K562 (cell line): ENCODE results near the gene SPRING1. TPM values are rescaled to one million over a fixed set of nuclear protein-coding genes. Genes with fewer than 3 reads are reported as not detected.

Experiments
- ATAC-seq: fragments of 200-7000 bp; cut with Tn5 transposase; 3 replicates; pipeline ENCODE4 v1.9.1; 2020; ENCODE audit warnings: moderate library complexity
- BruUV-seq: library from RNA; stranded (reverse); fragments of 400-500 nt; replicated peaks from 2 replicates; lab custom pipeline; 2021; lab: Mats Ljungman, UMichigan
- CTCF ChIA-PET: fragments of 300-600 bp; formaldehyde crosslinking; extraction: SDS; loops from one replicate; lab custom pipeline; 2021; ENCODE audit warnings: low intra/inter-chr PET ratio; lab: Yijun Ruan, JAX
- POLR2A ChIA-PET: fragments of 300-600, 350-650 bp; sonication (Branson Sonifier 250); formaldehyde crosslinking; extraction: SDS; loops from one replicate; lab custom pipeline; 2021; ENCODE audit warnings: antibody characterized with exemption, inconsistent platforms; lab: Yijun Ruan, JAX
- DNase-seq, 4 experiments: peaks; one replicate each; pipeline versions ENCODE4 v3.0.0 to v3.0.0-alpha.2; 2011 to 2018; ENCODE audit warnings: low spot score in 3 of 4, mixed read lengths in 3 of 4; ENCODE audit errors: extremely low read depth in 1 of 4
- FAIRE-seq: peaks from 2 replicates; lab custom pipeline; 2011; peaks lifted over from hg19 to GRCh38; lab: Jason Lieb, UNC
- H2AFZ ChIP-seq: 2 replicates; pipeline ENCODE4 v1.6.0; 2011; ENCODE audit warnings: low read depth, low read length, control low read depth, inconsistent platforms
- H3K27ac ChIP-seq: fragments of 200-600 bp; 3 replicates; pipeline ENCODE4 v1.8.0; 2011; ENCODE audit warnings: low read depth, mild to moderate bottlenecking, control low read depth, inconsistent platforms, low read length, moderate library complexity, mixed read lengths; ENCODE audit errors: extremely low read depth
- H3K27me3 ChIP-seq, 2 experiments: fragments of 300-600 bp in 1 of 2; 2 replicates in 1 of 2; 3 replicates in 1 of 2; pipeline versions ENCODE4 v1.6.0 to v1.8.0; 2011; ENCODE audit warnings: inconsistent platforms in 2 of 2, low read length in 2 of 2, mild to moderate bottlenecking in 1 of 2, mixed read lengths in 1 of 2, moderate library complexity in 1 of 2; ENCODE audit not compliant: control insufficient read depth in 2 of 2, insufficient read depth in 2 of 2
- H3K36me3 ChIP-seq: fragments of 300-600 bp; 3 replicates; pipeline ENCODE4 v1.8.0; 2011; ENCODE audit warnings: mild to moderate bottlenecking, low read length, inconsistent platforms; ENCODE audit not compliant: control insufficient read depth, insufficient read depth
- H3K4me1 ChIP-seq, 2 experiments: fragments of 200-600 bp in 1 of 2; replicated peaks in 1 of 2; 2 replicates in 1 of 2; 3 replicates in 1 of 2; pipeline versions ENCODE4 v1.5.1 to v1.8.0; 2011; ENCODE audit warnings: inconsistent platforms in 2 of 2, low read length in 2 of 2, mild to moderate bottlenecking in 1 of 2, mixed read lengths in 1 of 2, moderate library complexity in 1 of 2; ENCODE audit not compliant: control insufficient read depth in 2 of 2, insufficient read depth in 2 of 2
- H3K4me2 ChIP-seq: 2 replicates; pipeline ENCODE4 v1.6.1; 2011; ENCODE audit warnings: low read length, control low read depth, inconsistent platforms, mixed read lengths; ENCODE audit not compliant: insufficient read depth
- H3K4me3 ChIP-seq: fragments of 200-600 bp; sonication (generic), shearing (Covaris generic); 2 replicates; pipeline ENCODE4 v1.5.1; 2016; ENCODE audit warnings: control low read depth, inconsistent platforms
- H3K79me2 ChIP-seq: fragments of 200-600 bp; 3 replicates; pipeline ENCODE4 v1.8.0; 2011; ENCODE audit warnings: low read length, inconsistent platforms; ENCODE audit not compliant: control insufficient read depth, insufficient read depth
- H3K9ac ChIP-seq, 2 experiments: 2 replicates each; pipeline versions ENCODE4 v1.6.0 to v1.6.1; 2011; ENCODE audit warnings: low read depth in 2 of 2, low read length in 2 of 2, control low read depth in 1 of 2, inconsistent platforms in 1 of 2, mild to moderate bottlenecking in 1 of 2, mixed read lengths in 1 of 2; ENCODE audit not compliant: insufficient read depth in 1 of 2
- H3K9me1 ChIP-seq: one replicate; pipeline ENCODE4 v1.6.0; 2011; ENCODE audit warnings: inconsistent platforms, mild to moderate bottlenecking, low read length, moderate library complexity; ENCODE audit not compliant: control insufficient read depth, insufficient read depth
- H3K9me3 ChIP-seq: replicated peaks from 2 replicates; pipeline ENCODE4 v1.5.1; 2011; ENCODE audit warnings: low read depth, low read length, inconsistent platforms; ENCODE audit not compliant: control insufficient read depth, insufficient read depth
- H4K20me1 ChIP-seq: replicated peaks from 2 replicates; pipeline ENCODE4 v1.6.1; 2011; ENCODE audit warnings: low read length, inconsistent platforms, mixed read lengths; ENCODE audit not compliant: control insufficient read depth, insufficient read depth
- DACH1 ChIP-seq: fragments of 450-650 bp; IDR thresholded peaks from 2 replicates; pipeline ENCODE4 v1.6.1; 2018; ENCODE audit not compliant: partially characterized antibody
- GATAD2B ChIP-seq: fragments of 450-650 bp; IDR thresholded peaks from 2 replicates; pipeline ENCODE4 v1.6.1; 2017; ENCODE audit warnings: mild to moderate bottlenecking, borderline replicate concordance
- KLF13 ChIP-seq: fragments of 450-650 bp; IDR thresholded peaks from 2 replicates; pipeline ENCODE4 v1.6.1; 2016; ENCODE audit warnings: missing genetic modification characterization, low read depth, mild to moderate bottlenecking, missing compliant biosample characterization, moderate library complexity, borderline replicate concordance
- MNT ChIP-seq, 2 experiments: fragments of 450-650 bp; conservative IDR thresholded peaks; 2 replicates each; pipeline ENCODE4 v1.6.1; 2017; ENCODE audit warnings: mild to moderate bottlenecking in 2 of 2, moderate library complexity in 2 of 2
- OTX1 ChIP-seq: fragments of 450-650 bp; formaldehyde crosslinking; IDR thresholded peaks from 2 replicates; pipeline ENCODE4 v1.4.0; 2022; ENCODE audit warnings: mild to moderate bottlenecking
- TFAM ChIP-seq: fragments of 250-450 bp; sonication (Bioruptor Pico); conservative IDR thresholded peaks from 2 replicates; pipeline ENCODE4 v1.5.0; 2021; ENCODE audit warnings: mild to moderate bottlenecking, moderate library complexity
- TFE3 ChIP-seq: fragments of 450-650 bp; formaldehyde crosslinking; IDR thresholded peaks from 2 replicates; pipeline ENCODE4 v1.4.0; 2020; ENCODE audit warnings: mild to moderate bottlenecking, mixed read lengths
- ZBTB11 ChIP-seq, 3 experiments: fragments of 200-800 bp in 1 of 3; fragments of 250-450 bp in 1 of 3; fragments of 450-650 bp in 1 of 3; sonication (Bioruptor Pico) in 1 of 3; sonication (Bioruptor generic) in 1 of 3; formaldehyde crosslinking in 1 of 3; IDR thresholded peaks; 2 replicates each; pipeline versions ENCODE4 v1.6.1 to v1.8.0; 2016 to 2022; ENCODE audit warnings: mild to moderate bottlenecking in 2 of 3, missing genetic modification characterization in 2 of 3, missing compliant biosample characterization in 1 of 3, moderate library complexity in 1 of 3
- ZNF431 ChIP-seq: sonication (generic); formaldehyde crosslinking; IDR thresholded peaks from 2 replicates; pipeline ENCODE4 v1.8.0; 2022; ENCODE audit warnings: mild to moderate bottlenecking, missing genetic modification reagents
- WGBS: fragments of 100-300 bp; shearing (Covaris generic); methylation state at CpG from one replicate; pipeline ENCODE4 v1.1.6; 2016; ENCODE audit warnings: low coverage, mixed read lengths; ENCODE audit not compliant: insufficient coverage; ENCODE audit errors: missing lambda C conversion rate; 5-methylcytosine and 5-hydroxymethylcytosine counted together
- in situ Hi-C: fragments of 300-500 bp; cut with MboI; formaldehyde crosslinking; loops from 4 replicates; pipeline ENCODE4 v1.15.0; 2018; ENCODE audit warnings: inconsistent platforms, mixed read lengths
- intact Hi-C: fragments of 100-400 bp; cut with micrococcal nuclease; formaldehyde crosslinking; loops from 2 replicates; pipeline ENCODE4 v1.14.2; 2022
- polyA plus RNA-seq, 8 experiments: library from polyadenylated mRNA; depleted of rRNA in 4 of 8; stranded (reverse) in 5 of 8; unstranded in 3 of 8; fragments of >200 nt; fragmentation: Nextera tagmentation in 2 of 8; fragmentation: Illumina TruSeq in 1 of 8; extraction: Ambion mirVana in 2 of 8; extraction: Trizol in 1 of 8; gene quantifications; 2 replicates each; pipeline versions ENCODE4 v1.2.1 to v1.2.3, GENCODE V29; 2011 to 2014; ENCODE audit warnings: inconsistent platforms in 1 of 8, missing spikeins in 1 of 8
- total RNA-seq, 7 experiments: library from RNA; depleted of rRNA in 6 of 7; stranded (reverse); fragments of >200 nt in 6 of 7; fragmentation: Illumina TruSeq in 2 of 7; extraction: Trizol in 2 of 7; gene quantifications; 2 replicates each; pipeline versions ENCODE4 v1.2.1 to v1.2.3, GENCODE V29; 2011 to 2021; ENCODE audit warnings: low replicate concordance in 1 of 7

SPRING1 gene
- total and polyA plus RNA-seq, 9 of the 15 experiments (the other 6 are each of a cell fraction or from before 2014, with no cell fraction given): 1.1 to 20.0 (median 8.0) TPM

GRCh38 chr12:116727891-116728290 lies 10.0 kb downstream of the SPRING1 start (continued):
- TF ChIP-seq MNT (conservative IDR thresholded peaks at IDR 0.05): no peak
- no peak for TF ChIP-seq ZNF431 (CRISPR knock-in tag)
- no peak for TF ChIP-seq TFAM
- no peak for TF ChIP-seq OTX1 (CRISPR knock-in tag)
- TF ChIP-seq GATAD2B: no peak
- no peak for TF ChIP-seq DACH1
- TF ChIP-seq, all 486 proteins: peak for 0

- 47% methylated on average over 3 of the region's 3 CpGs for WGBS
- H3K4me3 ChIP-seq: no peak overlapping the region
- H2AFZ ChIP-seq: no peak overlapping the region
- CTCF ChIA-PET: no interaction called here
- in situ Hi-C loops: no loop called here
- H3K4me2 ChIP-seq: no peak overlapping the region
- H3K27ac ChIP-seq: no peak overlapping the region
- no peaks in the 10 kb centered on the region for H3K9me3 ChIP-seq
- BruUV-seq: no TSS peak
- POLR2A ChIA-PET: interaction anchor here (0.7 to 1.3 kb wide), 2 partner anchors 12 to 63 kb away, joined by 3 to 5 read pairs; no protein-coding TSS in a partner anchor
- H3K36me3 ChIP-seq: peaks cover 6% of the 10 kb centered on the region; the same call in 2 of the 3 replicates
- H3K4me1 ChIP-seq: no peaks in the 10 kb centered on the region
- no peak for DNase-seq
- no peaks in the 10 kb centered on the region; the same call in 1 of the 2 replicates for H4K20me1 ChIP-seq
- H3K9ac ChIP-seq: no peak overlapping the region
- no peak for FAIRE-seq
- no peaks in the 10 kb centered on the region for H3K9me1 ChIP-seq
- no peaks in the 10 kb centered on the region for H3K27me3 ChIP-seq
- no peak for ATAC-seq
- intact Hi-C loops: no loop called here
- H3K79me2 ChIP-seq: no peaks in the 10 kb centered on the region
- TF ChIP-seq TFE3 (CRISPR knock-in tag): no peak
- no peak for TF ChIP-seq KLF13 (tag)
- no peak for TF ChIP-seq ZBTB11 (CRISPR knock-in tag; IDR thresholded peaks at IDR 0.05)
Observed at GRCh38 chr12:116727261-116727660, 10.6 kb downstream of the SPRING1 start.
